Natural killer cell (primary cell): ENCODE measurements around the gene PHF3. TPM values are rescaled to one million over a fixed set of nuclear protein-coding genes. Genes with fewer than 3 reads are reported as not detected.

Experiments used
- ATAC-seq, 3 donors: fragments of 150-1000 bp in 2 of 3; fragments of 200-7000 bp in 1 of 3; cut with Tn5 transposase; 1 replicate in 1 of 3; 2 replicates in 2 of 3; pipeline ENCODE4 v1.10.0; 2021; ENCODE audit warnings: mild to moderate bottlenecking in 2 of 3, moderate library complexity in 2 of 3
- DNase-seq, 2 donors: peaks; one replicate each; pipeline versions ENCODE4 v3.0.0 to v3.0.0-alpha.2; 2013 to 2021; ENCODE audit warnings: mixed read lengths in 1 of 2
- H3K27ac ChIP-seq: one replicate; pipeline ENCODE4 v1.5.1; 2013; ENCODE audit warnings: mild to moderate bottlenecking, low read length
- H3K27me3 ChIP-seq: one replicate; pipeline ENCODE4 v1.6.1; 2013; ENCODE audit warnings: low read length; ENCODE audit not compliant: control insufficient read depth, insufficient read depth
- H3K36me3 ChIP-seq: one replicate; pipeline ENCODE4 v1.6.1; 2013; ENCODE audit warnings: low read length; ENCODE audit not compliant: control insufficient read depth, insufficient read depth
- H3K4me1 ChIP-seq: one replicate; pipeline ENCODE4 v1.6.1; 2013; ENCODE audit warnings: low read length; ENCODE audit not compliant: control insufficient read depth, insufficient read depth
- H3K4me3 ChIP-seq: one replicate; pipeline ENCODE4 v1.5.1; 2013; ENCODE audit warnings: low read length
- H3K9me3 ChIP-seq: one replicate; pipeline ENCODE4 v1.6.1; 2013; ENCODE audit warnings: low read length; ENCODE audit not compliant: control insufficient read depth, insufficient read depth
- H3K27ac Mint-ChIP-seq, 2 donors: one replicate each; pipeline ENCODE4 v1.8.0; 2022; ENCODE audit warnings: mild to moderate bottlenecking in 2 of 2, mixed read lengths in 2 of 2, moderate library complexity in 1 of 2
- H3K27me3 Mint-ChIP-seq, 2 donors: one replicate each; pipeline ENCODE4 v1.8.0; 2022; ENCODE audit warnings: low read depth in 2 of 2, mixed read lengths in 2 of 2
- H3K36me3 Mint-ChIP-seq: one replicate; pipeline ENCODE4 v1.8.0; 2022; ENCODE audit warnings: mixed read lengths
- H3K4me1 Mint-ChIP-seq, 2 donors: one replicate each; pipeline ENCODE4 v1.8.0; 2022; ENCODE audit warnings: mixed read lengths in 2 of 2
- H3K4me3 Mint-ChIP-seq: one replicate; pipeline ENCODE4 v1.8.0; 2022; ENCODE audit warnings: mild to moderate bottlenecking, moderate library complexity, mixed read lengths
- H3K9me3 Mint-ChIP-seq, 2 donors: one replicate each; pipeline ENCODE4 v1.8.0; 2022; ENCODE audit warnings: mixed read lengths in 2 of 2
- WGBS: methylation state at CpG from one replicate; pipeline ENCODE4 v1.1.7; 2013; ENCODE audit warnings: missing lambda C conversion rate; ENCODE audit not compliant: insufficient coverage; 5-methylcytosine and 5-hydroxymethylcytosine counted together
- intact Hi-C: fragments of 100-400 bp; cut with micrococcal nuclease; formaldehyde crosslinking; loops from one replicate; pipeline ENCODE4 v1.14.2; 2022
- total RNA-seq, 4 donors: library from RNA; stranded (reverse); fragments of 120-200 nt in 1 of 4; gene quantifications; one replicate each; pipeline versions ENCODE4 v1.2.3 to v1.2.4, GENCODE V29; 2013 to 2022
- TF ChIP-seq, protein P1 (sequence below): fragments of 200-600 bp; IDR thresholded peaks from one replicate; pipeline ENCODE4 v1.8.0; 2022; ENCODE audit warnings: antibody characterized with exemption

Gene PHF3
- total RNA-seq, 3 donors from 2014 or later (not counting 1 experiment from before 2014, with no cell fraction given), result 80.2 to 84.4 (median 84.0) TPM

DNA sequence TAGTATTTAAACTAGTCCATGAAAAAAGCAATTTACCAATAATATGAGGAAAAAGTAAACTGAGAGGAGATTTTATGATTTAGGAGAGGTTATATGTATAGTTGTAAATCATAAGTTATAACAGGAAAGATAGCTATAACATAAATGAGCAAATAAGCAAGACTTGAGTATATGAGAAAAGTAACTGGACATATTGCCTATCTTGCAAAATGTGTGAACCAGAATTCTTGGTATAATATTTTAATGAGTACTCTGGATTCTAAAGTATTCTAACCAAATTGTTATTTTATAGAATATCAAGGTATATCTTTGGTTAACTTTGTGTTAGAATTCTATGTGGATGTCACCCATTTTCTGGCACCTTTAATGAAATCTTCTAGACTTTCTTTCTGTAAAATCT lies 124.6 kb downstream of the PHF3 start:
- no peak overlapping the region for H3K4me3 ChIP-seq
- DNase-seq (no peak), ATAC-seq (no peak)
- no peaks in the 10 kb centered on the region for H3K36me3 Mint-ChIP-seq
- H3K4me1 ChIP-seq, result no peaks in the 10 kb centered on the region
- no peak overlapping the region for H3K27ac ChIP-seq
- H3K27me3 Mint-ChIP-seq, result no peaks in the 10 kb centered on the region
- peaks cover 0 to 3% of the 10 kb centered on the region in 2 donors for H3K9me3 Mint-ChIP-seq
- H3K27ac Mint-ChIP-seq, result no peak overlapping the region
- intact Hi-C loops, result no loop called here
- TF ChIP-seq, protein P1, sequence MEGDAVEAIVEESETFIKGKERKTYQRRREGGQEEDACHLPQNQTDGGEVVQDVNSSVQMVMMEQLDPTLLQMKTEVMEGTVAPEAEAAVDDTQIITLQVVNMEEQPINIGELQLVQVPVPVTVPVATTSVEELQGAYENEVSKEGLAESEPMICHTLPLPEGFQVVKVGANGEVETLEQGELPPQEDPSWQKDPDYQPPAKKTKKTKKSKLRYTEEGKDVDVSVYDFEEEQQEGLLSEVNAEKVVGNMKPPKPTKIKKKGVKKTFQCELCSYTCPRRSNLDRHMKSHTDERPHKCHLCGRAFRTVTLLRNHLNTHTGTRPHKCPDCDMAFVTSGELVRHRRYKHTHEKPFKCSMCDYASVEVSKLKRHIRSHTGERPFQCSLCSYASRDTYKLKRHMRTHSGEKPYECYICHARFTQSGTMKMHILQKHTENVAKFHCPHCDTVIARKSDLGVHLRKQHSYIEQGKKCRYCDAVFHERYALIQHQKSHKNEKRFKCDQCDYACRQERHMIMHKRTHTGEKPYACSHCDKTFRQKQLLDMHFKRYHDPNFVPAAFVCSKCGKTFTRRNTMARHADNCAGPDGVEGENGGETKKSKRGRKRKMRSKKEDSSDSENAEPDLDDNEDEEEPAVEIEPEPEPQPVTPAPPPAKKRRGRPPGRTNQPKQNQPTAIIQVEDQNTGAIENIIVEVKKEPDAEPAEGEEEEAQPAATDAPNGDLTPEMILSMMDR, result no peak
- H3K27me3 ChIP-seq, result peaks cover 2% of the 10 kb centered on the region
- H3K9me3 ChIP-seq, result peaks cover 6% of the 10 kb centered on the region
- no peaks in the 10 kb centered on the region for H3K36me3 ChIP-seq
- no peaks in the 10 kb centered on the region for H3K4me1 Mint-ChIP-seq
- no peak overlapping the region for H3K4me3 Mint-ChIP-seq

DNA sequence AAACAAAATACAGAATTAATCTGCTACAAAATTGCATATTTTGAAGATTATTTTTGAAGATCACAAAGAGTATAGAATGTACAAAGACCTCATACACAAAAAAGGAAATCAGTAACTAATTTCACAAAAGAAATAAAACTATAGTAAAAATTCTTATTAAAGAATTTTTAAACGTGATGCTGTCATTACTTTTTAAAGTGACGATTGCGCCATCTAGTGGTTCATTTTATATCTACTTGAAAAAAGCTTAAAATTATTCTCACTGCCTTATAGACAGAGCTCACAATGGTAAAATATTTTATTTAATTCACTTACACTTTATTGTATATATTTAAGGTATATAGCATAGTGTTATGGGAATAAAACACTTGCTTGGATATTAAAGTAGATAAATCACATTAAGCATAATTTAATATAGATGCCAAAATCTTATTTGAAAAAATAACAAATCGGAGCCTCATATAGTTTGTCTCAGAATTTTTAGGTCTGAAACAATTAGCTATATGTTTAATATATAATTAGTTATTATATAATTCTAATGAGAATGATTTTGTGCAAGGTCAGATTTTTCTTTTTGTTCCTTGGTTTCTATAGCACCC lies 128.8 kb downstream of the PHF3 start:
- no peaks in the 10 kb centered on the region for H3K36me3 Mint-ChIP-seq
- H3K27ac Mint-ChIP-seq, result no peak overlapping the region
- TF ChIP-seq, protein P1, result peak; percentile 74
- no peaks in the 10 kb centered on the region for H3K4me1 ChIP-seq
- H3K27ac ChIP-seq, result no peak overlapping the region
- H3K4me3 Mint-ChIP-seq, result no peak overlapping the region
- peaks cover 2% of the 10 kb centered on the region for H3K27me3 ChIP-seq
- DNase-seq (peak in 1 of 2 donors; percentile 77), ATAC-seq (peak in 1 of 3 donors; percentile 55)
- H3K27me3 Mint-ChIP-seq, result peaks cover 0 to 7% of the 10 kb centered on the region in 2 donors
- H3K36me3 ChIP-seq, result no peaks in the 10 kb centered on the region
- no peaks in the 10 kb centered on the region for H3K9me3 Mint-ChIP-seq
- no peaks in the 10 kb centered on the region for H3K4me1 Mint-ChIP-seq
- H3K9me3 ChIP-seq, result no peaks in the 10 kb centered on the region
- no peak overlapping the region for H3K4me3 ChIP-seq
- WGBS, result no CpG with 5 or more reads among the region's 4 CpGs
- intact Hi-C loops, result loop anchor here (1.0 to 2.0 kb wide), 2 partner anchors 166 to 412 kb away; no protein-coding TSS in a partner anchor

Other genes with a start within 250 kb of the PHF3 start
- 100 to 1,000 TPM; 113 to 185 (median 130) TPM for gene PTP4A1, start 63.3 kb upstream of the PHF3 start, total RNA-seq